GM18867 (cell line): ENCODE results near the gene CD52.

Experiments
- ATAC-seq: cut with Tn5 transposase; IDR thresholded peaks from one replicate; pipeline ENCODE4 v1.9.1; 2021; ENCODE audit warnings: mild to moderate bottlenecking, moderate library complexity; ENCODE audit not compliant: unreplicated experiment

The CD52 gene

GRCh38 chr1:26352338-26352679, 34.6 kb downstream of the CD52 start:
- ATAC-seq, result no peak

- ATAC-seq, result no peak
These were observed 35.6 kb downstream of the CD52 start for GRCh38 chr1:26353210-26353859.

GRCh38 chr1:26353976-26354820, 36.4 kb downstream of the CD52 start, which contains the start of gene CRYBG2:
TSS of gene CRYBG2 (minus strand) at chr1:26354130. CDS start at chr1:26346657, 7,473 bp downstream.
- ATAC-seq, result no peak

GRCh38 chr1:26354972-26355371, 37.2 kb downstream of the CD52 start:
- ATAC-seq, result no peak

GRCh38 chr1:26356106-26356505, 38.3 kb downstream of the CD52 start:
- ATAC-seq, result no peak

GRCh38 chr1:26357121-26357602, 39.4 kb downstream of the CD52 start:
- no peak for ATAC-seq

- no peak for ATAC-seq
These were observed 40.9 kb downstream of the CD52 start for GRCh38 chr1:26358411-26359384.

- ATAC-seq, result no peak
These were observed 42.4 kb downstream of the CD52 start for GRCh38 chr1:26359981-26360806.

- no peak for ATAC-seq
These were observed 43.2 kb downstream of the CD52 start for GRCh38 chr1:26360807-26361604.

GRCh38 chr1:26361605-26362122, 43.9 kb downstream of the CD52 start:
- ATAC-seq, result no peak

GRCh38 chr1:26362331-26362730, 44.6 kb downstream of the CD52 start:
- no peak for ATAC-seq

- ATAC-seq, result no peak
These were observed 46.0 kb downstream of the CD52 start for GRCh38 chr1:26363549-26364448.

- ATAC-seq, result no peak
These were observed 47.2 kb downstream of the CD52 start for GRCh38 chr1:26364956-26365355.

GRCh38 chr1:26367441-26367840, 49.7 kb downstream of the CD52 start:
- ATAC-seq, result no peak

GRCh38 chr1:26368006-26368405, 50.2 kb downstream of the CD52 start:
- no peak for ATAC-seq

GRCh38 chr1:26368486-26368885, 50.7 kb downstream of the CD52 start:
- ATAC-seq, result no peak
